Cardiac fibroblast (primary cell): ENCODE results near the gene ANKRD33B.
"Not testable (repeated sequence)": the region's sequence is repeated elsewhere in the genome, so short reads cannot be mapped to it uniquely, and the experiment has no call there.

Source experiments
- DNase-seq, 2 donors: peaks; one replicate each; pipeline versions ENCODE4 v3.0.0 to v3.0.0-alpha.2; 2010; ENCODE audit warnings: low read depth in 2 of 2
- H3K4me3 ChIP-seq, 2 donors: replicated peaks in 1 of 2; 1 replicate in 1 of 2; 2 replicates in 1 of 2; pipeline ENCODE4 v1.5.1; 2011; ENCODE audit warnings: low read depth in 2 of 2, low read length in 2 of 2, mild to moderate bottlenecking in 2 of 2, moderate library complexity in 1 of 2
- TF ChIP-seq, protein P1 (sequence below): IDR thresholded peaks from one replicate; pipeline ENCODE4 v1.5.1; 2011; ENCODE audit warnings: low read depth, mild to moderate bottlenecking, low read length, inconsistent platforms

ANKRD33B gene

DNA sequence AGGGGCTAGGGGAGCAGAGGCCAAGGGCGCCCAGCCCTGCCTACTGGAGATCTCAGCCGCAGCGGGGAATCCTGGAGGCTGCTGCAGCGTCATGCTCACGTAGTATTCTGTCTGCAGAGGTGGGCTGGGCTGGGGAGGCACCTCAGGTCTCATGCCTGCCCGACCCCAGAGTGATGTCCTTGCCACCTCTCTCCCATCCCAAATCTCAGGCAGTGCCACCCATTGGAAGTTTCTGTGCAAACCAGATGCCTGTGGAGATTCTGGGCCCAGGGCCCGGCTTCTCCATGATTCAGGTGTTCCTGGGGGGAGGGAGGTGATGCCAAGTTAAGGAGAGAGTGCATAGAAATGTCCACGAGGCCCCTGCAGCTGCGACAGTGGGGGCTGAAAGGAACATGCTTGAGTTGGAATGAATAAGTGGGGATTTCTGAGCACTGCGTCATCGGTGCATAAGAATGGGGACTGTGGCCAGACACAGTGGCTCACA, 72.0 kb downstream of the ANKRD33B start:
- no peak overlapping the region for H3K4me3 ChIP-seq
- TF ChIP-seq, protein P1, sequence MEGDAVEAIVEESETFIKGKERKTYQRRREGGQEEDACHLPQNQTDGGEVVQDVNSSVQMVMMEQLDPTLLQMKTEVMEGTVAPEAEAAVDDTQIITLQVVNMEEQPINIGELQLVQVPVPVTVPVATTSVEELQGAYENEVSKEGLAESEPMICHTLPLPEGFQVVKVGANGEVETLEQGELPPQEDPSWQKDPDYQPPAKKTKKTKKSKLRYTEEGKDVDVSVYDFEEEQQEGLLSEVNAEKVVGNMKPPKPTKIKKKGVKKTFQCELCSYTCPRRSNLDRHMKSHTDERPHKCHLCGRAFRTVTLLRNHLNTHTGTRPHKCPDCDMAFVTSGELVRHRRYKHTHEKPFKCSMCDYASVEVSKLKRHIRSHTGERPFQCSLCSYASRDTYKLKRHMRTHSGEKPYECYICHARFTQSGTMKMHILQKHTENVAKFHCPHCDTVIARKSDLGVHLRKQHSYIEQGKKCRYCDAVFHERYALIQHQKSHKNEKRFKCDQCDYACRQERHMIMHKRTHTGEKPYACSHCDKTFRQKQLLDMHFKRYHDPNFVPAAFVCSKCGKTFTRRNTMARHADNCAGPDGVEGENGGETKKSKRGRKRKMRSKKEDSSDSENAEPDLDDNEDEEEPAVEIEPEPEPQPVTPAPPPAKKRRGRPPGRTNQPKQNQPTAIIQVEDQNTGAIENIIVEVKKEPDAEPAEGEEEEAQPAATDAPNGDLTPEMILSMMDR, result no peak
- DNase-seq, result no peak

- DNase-seq, result no peak
- H3K4me3 ChIP-seq, result no peak overlapping the region
- TF ChIP-seq, protein P1, result no peak
Observed at GRCh38 chr5:10636363-10637142, 72.7 kb downstream of the ANKRD33B start.

DNA sequence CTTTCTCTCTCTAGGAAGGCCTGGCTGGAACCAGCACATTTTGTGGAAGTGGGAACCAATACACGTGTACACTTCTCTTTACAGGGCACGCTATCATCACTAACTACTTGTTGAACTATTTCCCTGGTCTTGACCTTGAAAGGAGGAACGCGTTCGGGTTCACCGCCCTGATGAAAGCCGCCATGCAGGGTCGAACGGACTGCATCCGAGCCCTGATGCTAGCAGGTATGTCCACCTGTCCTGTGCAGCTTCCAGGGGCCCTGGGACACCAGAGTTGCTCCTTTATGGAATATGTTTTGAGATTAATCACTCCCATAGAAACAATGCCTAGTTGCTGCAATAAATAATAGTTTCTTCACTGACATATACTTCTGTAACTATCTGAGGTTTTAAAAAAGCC, 74.1 kb downstream of the ANKRD33B start:
- H3K4me3 ChIP-seq, result no peak overlapping the region
- no peak for DNase-seq
- TF ChIP-seq, protein P1, result no peak

GRCh38 chr5:10638723-10639122, 74.9 kb downstream of the ANKRD33B start:
- not testable (repeated sequence) for H3K4me3 ChIP-seq, DNase-seq

DNA sequence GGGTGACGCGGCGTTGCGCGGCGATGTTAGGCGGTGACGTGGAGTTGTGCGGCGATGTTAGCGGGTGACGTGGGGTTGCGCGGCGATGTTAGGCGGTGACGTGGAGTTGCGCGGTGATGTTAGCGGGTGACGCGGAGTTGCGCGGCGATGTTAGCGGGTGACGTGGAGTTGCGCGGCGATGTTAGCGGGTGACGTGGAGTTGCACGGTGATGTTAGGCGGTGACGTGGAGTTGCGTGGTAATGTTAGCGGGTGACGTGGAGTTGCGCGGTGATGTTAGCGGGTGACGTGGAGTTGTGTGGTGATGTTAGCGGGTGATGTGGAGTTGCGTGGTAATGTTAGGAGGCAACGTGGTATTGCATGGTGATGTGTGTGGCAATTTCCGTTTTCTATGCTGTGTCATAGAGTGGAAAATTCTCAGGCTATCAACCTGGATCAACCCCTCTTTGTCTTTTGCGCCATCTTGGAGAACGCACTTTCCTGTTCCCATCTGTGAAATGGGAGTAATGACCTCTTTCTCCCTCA, 76.0 kb downstream of the ANKRD33B start:
- H3K4me3 ChIP-seq, result no peak overlapping the region
- TF ChIP-seq, protein P1, result no peak
- DNase-seq, result no peak

DNA sequence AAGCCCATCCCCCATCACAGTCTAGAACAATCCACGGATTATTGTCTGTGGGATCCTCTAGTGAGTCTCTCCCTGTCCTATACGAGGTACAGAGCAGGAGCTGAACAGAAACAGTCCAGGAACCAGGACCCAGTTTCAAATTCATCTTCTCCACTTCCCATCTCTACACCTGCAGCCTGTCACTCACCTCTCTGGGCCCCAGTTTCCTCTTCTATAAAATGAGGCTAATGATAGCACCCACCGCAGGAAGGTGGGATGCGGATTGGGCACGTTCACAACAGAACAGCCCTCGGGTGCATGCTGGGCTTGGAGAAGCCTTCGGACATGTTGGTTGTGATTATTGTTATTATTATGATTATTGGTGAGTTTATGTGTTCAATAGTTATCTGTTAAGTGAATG, 78.5 kb downstream of the ANKRD33B start:
- no peak for DNase-seq
- TF ChIP-seq, protein P1, result no peak

GRCh38 chr5:10644192-10644591, 80.3 kb downstream of the ANKRD33B start:
- no peak for DNase-seq
- no peak overlapping the region for H3K4me3 ChIP-seq
- TF ChIP-seq, protein P1, result no peak

More for the DNA sequence above, 78.5 kb downstream of the ANKRD33B start:
- no peak overlapping the region for H3K4me3 ChIP-seq
